G401.6 (cell line): ENCODE measurements around the gene C10orf71.

Experiments
- FAIRE-seq: peaks from 2 replicates; lab custom pipeline; 2012; peaks lifted over from hg19 to GRCh38; lab: Jason Lieb, UNC

The C10orf71 gene

GRCh38 chr10:49319206-49319605 lies 20.2 kb downstream of the C10orf71 start:
- no peak for FAIRE-seq

- no peak for FAIRE-seq
Observed at GRCh38 chr10:49320191-49320590, 21.2 kb downstream of the C10orf71 start.

- FAIRE-seq: no peak
Observed at GRCh38 chr10:49321021-49321420, 22.1 kb downstream of the C10orf71 start.

- FAIRE-seq: no peak
Observed at GRCh38 chr10:49322371-49323170, 23.6 kb downstream of the C10orf71 start.

GRCh38 chr10:49323171-49323895 lies 24.4 kb downstream of the C10orf71 start:
- no peak for FAIRE-seq

- FAIRE-seq: no peak
Observed at GRCh38 chr10:49323896-49324270, 24.9 kb downstream of the C10orf71 start.

- no peak for FAIRE-seq
Observed at GRCh38 chr10:49324711-49325110, 25.7 kb downstream of the C10orf71 start.

GRCh38 chr10:49325131-49325915 lies 26.4 kb downstream of the C10orf71 start:
- no peak for FAIRE-seq

- no peak for FAIRE-seq
Observed at GRCh38 chr10:49325916-49326783, 27.2 kb downstream of the C10orf71 start.

- no peak for FAIRE-seq
Observed at GRCh38 chr10:49327036-49327813, 28.3 kb downstream of the C10orf71 start.

GRCh38 chr10:49328401-49329145 lies 29.6 kb downstream of the C10orf71 start:
- no peak for FAIRE-seq

- FAIRE-seq: no peak
Observed at GRCh38 chr10:49329146-49329505, 30.2 kb downstream of the C10orf71 start.

GRCh38 chr10:49330127-49330665 lies 31.2 kb downstream of the C10orf71 start:
- FAIRE-seq: no peak

GRCh38 chr10:49331431-49331830 lies 32.5 kb downstream of the C10orf71 start:
- FAIRE-seq: no peak

- no peak for FAIRE-seq
Observed at GRCh38 chr10:49332333-49332732, 33.4 kb downstream of the C10orf71 start.

- FAIRE-seq: no peak
Observed at GRCh38 chr10:49332768-49333167, 33.8 kb downstream of the C10orf71 start.

- FAIRE-seq: no peak
Observed at GRCh38 chr10:49333192-49333591, 34.2 kb downstream of the C10orf71 start.

GRCh38 chr10:49334964-49335363 lies 36.0 kb downstream of the C10orf71 start:
- FAIRE-seq: no peak

- FAIRE-seq: no peak
Observed at GRCh38 chr10:49335364-49335972, 36.5 kb downstream of the C10orf71 start.

GRCh38 chr10:49338604-49339003 lies 39.6 kb downstream of the C10orf71 start:
- no peak for FAIRE-seq
